T follicular helper cell (primary cell): Measurements from ENCODE around the gene HTT.

Experiments used
- DNase-seq: peaks from one replicate; pipeline ENCODE4 v3.0.0-alpha.2; 2020; ENCODE audit warnings: low read depth

HTT gene

GRCh38 chr4:3263053-3263875 is 188.8 kb downstream of the HTT start:
- DNase-seq = no peak

GRCh38 chr4:3263876-3264193 is 189.4 kb downstream of the HTT start:
- no peak for DNase-seq

DNA sequence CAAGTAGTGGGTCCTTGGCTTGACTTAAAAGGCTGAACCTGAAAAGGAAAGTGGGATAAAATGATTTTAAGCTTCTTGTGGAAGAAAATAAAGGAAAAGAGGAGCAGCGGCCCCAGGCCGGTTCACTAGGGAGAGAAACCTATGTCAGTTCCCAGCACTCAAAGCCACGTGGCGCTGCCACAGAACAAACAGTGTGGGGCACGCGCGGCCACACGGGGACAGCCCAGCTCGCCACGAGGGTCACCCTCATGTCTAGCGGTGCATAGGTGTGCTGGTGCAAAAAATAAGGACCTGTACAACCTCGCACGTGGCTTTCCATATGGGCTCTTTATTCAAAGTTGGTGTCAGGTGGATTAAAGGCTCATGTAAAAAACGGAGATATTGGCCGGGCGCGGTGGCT is 191.6 kb downstream of the HTT start:
- DNase-seq = no peak

- DNase-seq = no peak
Measured at GRCh38 chr4:3267576-3268394, 193.3 kb downstream of the HTT start.

DNA sequence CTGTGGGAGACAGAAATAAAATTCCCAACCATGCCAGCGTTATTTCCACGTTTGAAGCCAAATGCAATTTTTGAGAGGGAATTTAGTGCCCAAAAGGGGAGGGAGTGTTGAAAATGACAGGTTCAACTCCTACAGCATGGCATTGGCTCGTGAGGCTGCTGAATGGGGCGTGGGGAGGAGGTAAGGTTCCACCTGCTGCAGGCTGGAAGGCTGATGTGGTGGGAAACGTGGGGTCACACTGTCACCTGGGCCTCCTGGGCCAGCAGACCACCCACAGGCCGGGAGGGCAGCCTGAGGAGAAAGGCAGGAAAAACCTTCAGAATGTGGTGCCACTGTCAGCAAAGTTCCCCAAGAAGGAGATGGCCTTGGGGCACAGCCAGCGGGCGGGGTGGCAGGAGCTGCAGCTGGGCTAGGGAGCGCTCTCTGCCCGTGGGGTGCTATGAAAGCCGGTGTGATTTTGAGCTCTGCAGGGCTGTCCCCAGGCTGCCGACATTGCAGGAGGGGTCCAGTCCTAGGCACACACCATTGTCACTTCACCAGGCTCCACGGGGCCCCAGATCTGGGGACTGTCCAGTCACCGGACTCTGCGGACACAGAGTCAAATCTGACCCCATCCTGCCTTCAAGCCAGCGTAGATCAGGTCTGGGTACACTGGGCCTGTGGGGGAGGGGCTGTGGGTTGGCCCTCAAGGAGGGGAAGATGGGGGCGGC is 194.1 kb downstream of the HTT start:
- DNase-seq = no peak

- DNase-seq = no peak
Measured at GRCh38 chr4:3269105-3269927, 194.8 kb downstream of the HTT start.

- DNase-seq = no peak
Measured at GRCh38 chr4:3269991-3270611, 195.6 kb downstream of the HTT start.

GRCh38 chr4:3271131-3271530 is 196.7 kb downstream of the HTT start:
- DNase-seq = no peak

GRCh38 chr4:3276986-3277385 is 202.5 kb downstream of the HTT start:
- DNase-seq = no peak

DNA sequence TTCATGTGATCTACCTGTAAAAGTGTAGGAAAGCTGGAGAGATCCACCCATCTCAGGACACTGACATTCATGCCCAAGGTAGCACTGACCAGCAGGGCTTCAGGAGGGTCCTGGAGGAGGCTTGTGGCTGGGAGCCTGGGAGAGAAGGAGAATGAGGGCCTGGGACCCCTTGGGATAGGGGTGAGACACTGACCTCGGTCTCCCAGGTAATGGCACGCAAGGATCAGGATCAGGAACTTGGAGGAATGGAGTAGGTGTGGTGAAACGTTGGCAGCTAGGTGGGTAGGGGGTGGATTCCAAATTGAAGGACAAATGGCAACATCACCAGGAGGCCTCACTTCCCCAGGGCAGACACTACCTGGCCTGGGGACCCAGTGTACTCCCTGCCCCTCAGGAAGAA is 206.0 kb downstream of the HTT start:
- no peak for DNase-seq

DNA sequence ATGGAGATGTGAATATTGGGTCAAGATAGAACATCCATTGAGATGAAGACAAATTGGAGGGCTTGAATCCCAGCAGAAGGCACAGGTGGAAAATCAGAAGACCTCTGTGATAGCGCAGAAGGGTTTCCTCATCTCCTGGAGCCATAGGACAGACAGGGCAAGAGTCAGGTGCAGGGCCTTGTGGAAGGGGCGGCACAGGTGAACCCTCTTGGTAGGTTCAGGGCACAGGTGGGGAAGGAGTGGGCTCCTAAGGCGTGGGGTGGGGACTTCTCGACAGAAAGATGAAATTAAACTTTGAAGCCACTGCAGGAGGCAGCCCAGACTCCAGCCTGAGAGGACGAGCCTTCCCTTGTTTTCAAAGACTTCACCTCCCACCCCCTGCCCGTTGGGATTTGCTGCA is 209.0 kb downstream of the HTT start:
- DNase-seq = no peak

- DNase-seq = no peak
Measured at GRCh38 chr4:3283916-3284315, 209.4 kb downstream of the HTT start.

DNA sequence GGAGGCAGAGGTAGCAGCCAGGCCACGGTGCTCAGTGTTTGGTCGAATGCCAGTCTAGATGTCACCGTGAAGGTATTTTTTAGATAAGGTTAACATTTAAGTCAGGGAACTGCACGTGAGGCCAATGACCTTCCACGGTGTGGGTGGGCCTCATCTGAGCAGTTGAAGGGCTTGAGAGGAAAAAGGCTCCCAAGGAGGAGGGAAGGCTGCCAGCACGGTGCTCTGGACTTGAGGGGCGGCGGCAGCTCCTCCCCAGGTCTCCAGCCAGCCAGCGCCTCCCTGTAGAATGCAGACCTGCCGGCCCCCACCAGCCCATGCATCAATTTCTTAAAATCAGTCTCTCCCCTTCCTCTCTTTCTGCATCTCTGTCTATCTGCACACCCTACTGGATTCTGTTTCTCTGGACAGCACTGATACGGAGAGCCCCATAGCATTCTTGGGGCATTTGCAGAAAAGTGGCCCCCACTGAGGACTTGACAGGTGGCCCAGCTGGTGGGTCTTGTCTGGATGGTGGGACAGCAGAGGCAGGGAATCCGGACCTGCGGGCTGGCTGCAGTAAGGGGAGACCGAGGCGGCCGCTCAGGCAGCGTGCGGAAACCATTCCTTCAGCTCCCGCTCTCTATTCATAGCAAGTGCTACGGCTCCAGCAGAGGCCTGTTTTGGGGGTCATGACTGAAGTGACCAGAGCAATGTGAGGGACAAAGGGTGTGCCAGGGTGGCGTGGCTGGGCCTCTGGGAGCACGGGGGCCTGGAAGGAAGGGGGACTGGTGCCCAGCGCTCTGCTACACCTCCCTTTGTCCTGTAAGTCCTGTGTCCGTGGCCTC is 210.5 kb downstream of the HTT start:
- no peak for DNase-seq

- DNase-seq = no peak
Measured at GRCh38 chr4:3285558-3286334, 211.3 kb downstream of the HTT start.

GRCh38 chr4:3286335-3287175 is 212.1 kb downstream of the HTT start:
- DNase-seq = no peak

GRCh38 chr4:3287271-3287971 is 212.9 kb downstream of the HTT start:
- DNase-seq = no peak

DNA sequence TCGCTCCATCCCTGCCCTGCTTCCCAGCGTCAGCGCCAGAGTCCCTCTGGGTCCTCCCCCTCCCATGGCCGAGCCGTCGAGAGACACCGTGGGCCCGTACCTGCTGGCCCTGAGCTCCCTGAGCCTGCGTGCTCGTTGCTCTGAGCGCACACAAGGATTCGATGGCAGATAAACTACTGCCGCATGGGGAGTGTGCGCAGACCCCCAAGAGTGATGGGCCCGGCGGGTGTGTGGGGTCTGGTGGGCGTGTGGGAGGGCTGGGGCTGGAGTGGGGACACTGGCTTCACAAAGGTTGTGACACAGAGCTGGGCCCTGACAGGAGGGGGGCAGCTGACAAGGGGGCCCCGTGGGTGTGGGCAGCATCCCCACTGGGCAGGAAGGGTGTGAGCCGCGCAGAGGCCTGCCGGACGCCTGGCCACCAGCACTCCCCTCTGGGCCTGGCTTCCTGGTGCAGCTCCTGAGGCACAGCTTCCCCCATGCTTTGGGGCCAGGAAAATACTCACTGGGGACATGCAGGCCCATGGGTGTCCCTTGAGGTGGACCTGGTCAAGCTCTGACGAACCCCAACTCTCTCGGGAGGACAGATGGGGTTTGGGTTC is 213.6 kb downstream of the HTT start:
- no peak for DNase-seq
